H1 (cell line): Measurements from ENCODE around the gene SLC1A2.

Experiments used
- CTCF ChIP-seq, 3 experiments: IDR thresholded peaks; 1 replicate in 2 of 3; 2 replicates in 1 of 3; pipeline versions ENCODE4 v1.5.1 to v1.6.1; 2011; ENCODE audit warnings: low read length in 3 of 3, mild to moderate bottlenecking in 3 of 3, inconsistent platforms in 2 of 3, low read depth in 1 of 3, moderate library complexity in 1 of 3; ENCODE audit not compliant: insufficient read depth in 1 of 3; ENCODE audit errors: control extremely low read depth in 1 of 3
- EZH2 ChIP-seq: fragments of 200-600 bp; sonication (generic); IDR thresholded peaks from 2 replicates; pipeline ENCODE4 v1.7.1; 2012; ENCODE audit warnings: low read depth, mild to moderate bottlenecking, moderate library complexity, low read length, inconsistent platforms; ENCODE audit not compliant: severe bottlenecking
- PHF8 ChIP-seq: fragments of 200-600 bp; sonication (generic); conservative IDR thresholded peaks from 2 replicates; pipeline ENCODE4 v1.7.1; 2012; ENCODE audit warnings: low read depth, mild to moderate bottlenecking, inconsistent platforms, low read length, moderate library complexity
- POLR2A ChIP-seq, 2 experiments: IDR thresholded peaks; 1 replicate in 1 of 2; 2 replicates in 1 of 2; pipeline ENCODE4 v1.6.1; 2011; ENCODE audit warnings: low read depth in 2 of 2, low read length in 2 of 2, mild to moderate bottlenecking in 2 of 2; ENCODE audit errors: control extremely low read depth in 1 of 2
- RAD21 ChIP-seq, 2 experiments: IDR thresholded peaks in 1 of 2; conservative IDR thresholded peaks in 1 of 2; 2 replicates each; pipeline ENCODE4 v1.6.1; 2011; ENCODE audit warnings: low read depth in 2 of 2, low read length in 2 of 2, improper control_type of control experiment in 1 of 2, inconsistent platforms in 1 of 2, mild to moderate bottlenecking in 1 of 2, moderate library complexity in 1 of 2
- TF ChIP-seq, protein P1 (sequence below): IDR thresholded peaks from 2 replicates; pipeline ENCODE4 v1.6.1; 2012; ENCODE audit warnings: inconsistent platforms

GRCh38 chr11:35307221-35307621, 112.1 kb downstream of the SLC1A2 start:
- TF ChIP-seq POLR2A (IDR thresholded peaks at IDR 0.05; ENCODE audit: control extremely low read depth in 1 of 2, low read depth in 2 of 2, low read length in 2 of 2), result no peak
- TF ChIP-seq, protein P1, sequence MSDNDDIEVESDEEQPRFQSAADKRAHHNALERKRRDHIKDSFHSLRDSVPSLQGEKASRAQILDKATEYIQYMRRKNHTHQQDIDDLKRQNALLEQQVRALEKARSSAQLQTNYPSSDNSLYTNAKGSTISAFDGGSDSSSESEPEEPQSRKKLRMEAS, result no peak
- TF ChIP-seq PHF8, result no peak
- no peak for TF ChIP-seq EZH2
- no peak for TF ChIP-seq RAD21 (IDR thresholded peaks at IDR 0.05 in 1 of 2, conservative IDR thresholded peaks at IDR 0.05 in 1 of 2; ENCODE audit: low read depth in 2 of 2, low read length in 2 of 2)
- no peak for TF ChIP-seq CTCF (IDR thresholded peaks at IDR 0.05; ENCODE audit: control extremely low read depth in 1 of 3, insufficient read depth in 1 of 3, low read depth in 1 of 3, low read length in 3 of 3)
